WTC11 (cell line): Measurements from ENCODE around the gene RPS6KA2.

Experiments
- CREB1 ChIP-seq: sonication (generic); formaldehyde crosslinking; IDR thresholded peaks from 2 replicates; pipeline ENCODE4 v1.8.0; 2023; ENCODE audit warnings: mild to moderate bottlenecking, missing genetic modification reagents
- RELA ChIP-seq: sonication (generic); formaldehyde crosslinking; IDR thresholded peaks from 2 replicates; pipeline ENCODE4 v1.8.1; 2022; ENCODE audit warnings: missing genetic modification reagents, mild to moderate bottlenecking, borderline replicate concordance
- RORB ChIP-seq: fragments of 250-450 bp; sonication (Bioruptor Pico); IDR thresholded peaks from 2 replicates; pipeline ENCODE4 v1.9.0; 2021; ENCODE audit warnings: mild to moderate bottlenecking
- ZNF263 ChIP-seq: sonication (generic); formaldehyde crosslinking; IDR thresholded peaks from 2 replicates; pipeline ENCODE4 v1.8.1; 2022; ENCODE audit warnings: low read depth, mild to moderate bottlenecking, moderate library complexity, missing genetic modification reagents
- TF ChIP-seq, protein P1 (sequence below): sonication (generic); formaldehyde crosslinking; IDR thresholded peaks from 2 replicates; pipeline ENCODE4 v1.8.0; 2022; ENCODE audit warnings: mild to moderate bottlenecking, missing genetic modification reagents
- TF ChIP-seq, protein P2 (sequence below): sonication (generic); formaldehyde crosslinking; IDR thresholded peaks from 2 replicates; pipeline ENCODE4 v1.8.1; 2023; ENCODE audit warnings: mild to moderate bottlenecking, missing genetic modification reagents
- TF ChIP-seq, protein P3 (sequence below): fragments of 200-600 bp; IDR thresholded peaks from 2 replicates; pipeline ENCODE4 v1.8.0; 2022; ENCODE audit warnings: antibody characterized with exemption
- TF ChIP-seq, protein P4 (sequence below): sonication (generic); formaldehyde crosslinking; IDR thresholded peaks from 2 replicates; pipeline ENCODE4 v1.8.1; 2023; ENCODE audit warnings: mild to moderate bottlenecking, missing genetic modification reagents, moderate library complexity
- TF ChIP-seq, protein P5 (sequence below): sonication (generic); formaldehyde crosslinking; conservative IDR thresholded peaks from 2 replicates; pipeline ENCODE4 v1.8.1; 2022; ENCODE audit warnings: mild to moderate bottlenecking, missing genetic modification reagents
- TF ChIP-seq, protein P6 (sequence below): sonication (generic); formaldehyde crosslinking; IDR thresholded peaks from 2 replicates; pipeline ENCODE4 v1.8.0; 2023; ENCODE audit warnings: missing genetic modification reagents, mild to moderate bottlenecking, borderline replicate concordance
- TF ChIP-seq, protein P7 (sequence below): sonication (generic); formaldehyde crosslinking; IDR thresholded peaks from 2 replicates; pipeline ENCODE4 v1.8.1; 2022; ENCODE audit warnings: mild to moderate bottlenecking, moderate library complexity, missing genetic modification reagents

DNA sequence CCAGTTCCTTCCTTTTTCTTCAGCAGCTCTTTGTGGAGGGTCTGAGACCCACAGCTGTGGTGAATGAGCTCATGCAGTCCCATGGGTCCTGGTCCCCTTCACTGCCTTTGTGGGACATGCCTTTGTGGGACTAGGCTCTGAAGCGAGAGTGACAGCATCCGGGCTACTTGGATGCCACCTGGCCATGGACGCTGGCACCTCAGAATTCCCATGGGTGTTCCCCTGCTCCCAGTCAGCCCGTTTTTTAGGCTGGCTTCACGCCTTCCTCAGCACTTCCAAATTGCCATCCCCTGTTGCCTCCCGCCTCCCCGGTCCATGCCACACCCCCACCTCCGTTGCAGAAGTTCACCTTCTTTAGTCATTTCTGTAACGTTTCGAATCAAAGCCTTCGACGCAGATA, 85.7 kb downstream of the RPS6KA2 start:
- TF ChIP-seq, protein P1, sequence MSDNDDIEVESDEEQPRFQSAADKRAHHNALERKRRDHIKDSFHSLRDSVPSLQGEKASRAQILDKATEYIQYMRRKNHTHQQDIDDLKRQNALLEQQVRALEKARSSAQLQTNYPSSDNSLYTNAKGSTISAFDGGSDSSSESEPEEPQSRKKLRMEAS: no peak
- TF ChIP-seq, protein P2, sequence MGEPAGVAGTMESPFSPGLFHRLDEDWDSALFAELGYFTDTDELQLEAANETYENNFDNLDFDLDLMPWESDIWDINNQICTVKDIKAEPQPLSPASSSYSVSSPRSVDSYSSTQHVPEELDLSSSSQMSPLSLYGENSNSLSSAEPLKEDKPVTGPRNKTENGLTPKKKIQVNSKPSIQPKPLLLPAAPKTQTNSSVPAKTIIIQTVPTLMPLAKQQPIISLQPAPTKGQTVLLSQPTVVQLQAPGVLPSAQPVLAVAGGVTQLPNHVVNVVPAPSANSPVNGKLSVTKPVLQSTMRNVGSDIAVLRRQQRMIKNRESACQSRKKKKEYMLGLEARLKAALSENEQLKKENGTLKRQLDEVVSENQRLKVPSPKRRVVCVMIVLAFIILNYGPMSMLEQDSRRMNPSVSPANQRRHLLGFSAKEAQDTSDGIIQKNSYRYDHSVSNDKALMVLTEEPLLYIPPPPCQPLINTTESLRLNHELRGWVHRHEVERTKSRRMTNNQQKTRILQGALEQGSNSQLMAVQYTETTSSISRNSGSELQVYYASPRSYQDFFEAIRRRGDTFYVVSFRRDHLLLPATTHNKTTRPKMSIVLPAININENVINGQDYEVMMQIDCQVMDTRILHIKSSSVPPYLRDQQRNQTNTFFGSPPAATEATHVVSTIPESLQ: no peak
- TF ChIP-seq, protein P3, sequence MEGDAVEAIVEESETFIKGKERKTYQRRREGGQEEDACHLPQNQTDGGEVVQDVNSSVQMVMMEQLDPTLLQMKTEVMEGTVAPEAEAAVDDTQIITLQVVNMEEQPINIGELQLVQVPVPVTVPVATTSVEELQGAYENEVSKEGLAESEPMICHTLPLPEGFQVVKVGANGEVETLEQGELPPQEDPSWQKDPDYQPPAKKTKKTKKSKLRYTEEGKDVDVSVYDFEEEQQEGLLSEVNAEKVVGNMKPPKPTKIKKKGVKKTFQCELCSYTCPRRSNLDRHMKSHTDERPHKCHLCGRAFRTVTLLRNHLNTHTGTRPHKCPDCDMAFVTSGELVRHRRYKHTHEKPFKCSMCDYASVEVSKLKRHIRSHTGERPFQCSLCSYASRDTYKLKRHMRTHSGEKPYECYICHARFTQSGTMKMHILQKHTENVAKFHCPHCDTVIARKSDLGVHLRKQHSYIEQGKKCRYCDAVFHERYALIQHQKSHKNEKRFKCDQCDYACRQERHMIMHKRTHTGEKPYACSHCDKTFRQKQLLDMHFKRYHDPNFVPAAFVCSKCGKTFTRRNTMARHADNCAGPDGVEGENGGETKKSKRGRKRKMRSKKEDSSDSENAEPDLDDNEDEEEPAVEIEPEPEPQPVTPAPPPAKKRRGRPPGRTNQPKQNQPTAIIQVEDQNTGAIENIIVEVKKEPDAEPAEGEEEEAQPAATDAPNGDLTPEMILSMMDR: no peak
- TF ChIP-seq, protein P4, sequence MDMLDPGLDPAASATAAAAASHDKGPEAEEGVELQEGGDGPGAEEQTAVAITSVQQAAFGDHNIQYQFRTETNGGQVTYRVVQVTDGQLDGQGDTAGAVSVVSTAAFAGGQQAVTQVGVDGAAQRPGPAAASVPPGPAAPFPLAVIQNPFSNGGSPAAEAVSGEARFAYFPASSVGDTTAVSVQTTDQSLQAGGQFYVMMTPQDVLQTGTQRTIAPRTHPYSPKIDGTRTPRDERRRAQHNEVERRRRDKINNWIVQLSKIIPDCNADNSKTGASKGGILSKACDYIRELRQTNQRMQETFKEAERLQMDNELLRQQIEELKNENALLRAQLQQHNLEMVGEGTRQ (CRISPR knock-in tag): no peak
- TF ChIP-seq RORB (CRISPR knock-in tag): no peak
- TF ChIP-seq, protein P5, sequence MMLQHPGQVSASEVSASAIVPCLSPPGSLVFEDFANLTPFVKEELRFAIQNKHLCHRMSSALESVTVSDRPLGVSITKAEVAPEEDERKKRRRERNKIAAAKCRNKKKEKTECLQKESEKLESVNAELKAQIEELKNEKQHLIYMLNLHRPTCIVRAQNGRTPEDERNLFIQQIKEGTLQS (CRISPR knock-in tag): no peak
- TF ChIP-seq CREB1 (CRISPR knock-in tag): no peak
- TF ChIP-seq, protein P6, sequence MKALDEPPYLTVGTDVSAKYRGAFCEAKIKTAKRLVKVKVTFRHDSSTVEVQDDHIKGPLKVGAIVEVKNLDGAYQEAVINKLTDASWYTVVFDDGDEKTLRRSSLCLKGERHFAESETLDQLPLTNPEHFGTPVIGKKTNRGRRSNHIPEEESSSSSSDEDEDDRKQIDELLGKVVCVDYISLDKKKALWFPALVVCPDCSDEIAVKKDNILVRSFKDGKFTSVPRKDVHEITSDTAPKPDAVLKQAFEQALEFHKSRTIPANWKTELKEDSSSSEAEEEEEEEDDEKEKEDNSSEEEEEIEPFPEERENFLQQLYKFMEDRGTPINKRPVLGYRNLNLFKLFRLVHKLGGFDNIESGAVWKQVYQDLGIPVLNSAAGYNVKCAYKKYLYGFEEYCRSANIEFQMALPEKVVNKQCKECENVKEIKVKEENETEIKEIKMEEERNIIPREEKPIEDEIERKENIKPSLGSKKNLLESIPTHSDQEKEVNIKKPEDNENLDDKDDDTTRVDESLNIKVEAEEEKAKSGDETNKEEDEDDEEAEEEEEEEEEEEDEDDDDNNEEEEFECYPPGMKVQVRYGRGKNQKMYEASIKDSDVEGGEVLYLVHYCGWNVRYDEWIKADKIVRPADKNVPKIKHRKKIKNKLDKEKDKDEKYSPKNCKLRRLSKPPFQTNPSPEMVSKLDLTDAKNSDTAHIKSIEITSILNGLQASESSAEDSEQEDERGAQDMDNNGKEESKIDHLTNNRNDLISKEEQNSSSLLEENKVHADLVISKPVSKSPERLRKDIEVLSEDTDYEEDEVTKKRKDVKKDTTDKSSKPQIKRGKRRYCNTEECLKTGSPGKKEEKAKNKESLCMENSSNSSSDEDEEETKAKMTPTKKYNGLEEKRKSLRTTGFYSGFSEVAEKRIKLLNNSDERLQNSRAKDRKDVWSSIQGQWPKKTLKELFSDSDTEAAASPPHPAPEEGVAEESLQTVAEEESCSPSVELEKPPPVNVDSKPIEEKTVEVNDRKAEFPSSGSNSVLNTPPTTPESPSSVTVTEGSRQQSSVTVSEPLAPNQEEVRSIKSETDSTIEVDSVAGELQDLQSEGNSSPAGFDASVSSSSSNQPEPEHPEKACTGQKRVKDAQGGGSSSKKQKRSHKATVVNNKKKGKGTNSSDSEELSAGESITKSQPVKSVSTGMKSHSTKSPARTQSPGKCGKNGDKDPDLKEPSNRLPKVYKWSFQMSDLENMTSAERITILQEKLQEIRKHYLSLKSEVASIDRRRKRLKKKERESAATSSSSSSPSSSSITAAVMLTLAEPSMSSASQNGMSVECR (CRISPR knock-in tag): no peak
- TF ChIP-seq RELA (CRISPR knock-in tag): no peak
- TF ChIP-seq, protein P7, sequence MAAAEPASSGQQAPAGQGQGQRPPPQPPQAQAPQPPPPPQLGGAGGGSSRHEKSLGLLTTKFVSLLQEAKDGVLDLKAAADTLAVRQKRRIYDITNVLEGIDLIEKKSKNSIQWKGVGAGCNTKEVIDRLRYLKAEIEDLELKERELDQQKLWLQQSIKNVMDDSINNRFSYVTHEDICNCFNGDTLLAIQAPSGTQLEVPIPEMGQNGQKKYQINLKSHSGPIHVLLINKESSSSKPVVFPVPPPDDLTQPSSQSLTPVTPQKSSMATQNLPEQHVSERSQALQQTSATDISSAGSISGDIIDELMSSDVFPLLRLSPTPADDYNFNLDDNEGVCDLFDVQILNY (CRISPR knock-in tag): no peak
- no peak for TF ChIP-seq ZNF263
